ENCODE results near the gene MFRP.

The MFRP gene

DNA sequence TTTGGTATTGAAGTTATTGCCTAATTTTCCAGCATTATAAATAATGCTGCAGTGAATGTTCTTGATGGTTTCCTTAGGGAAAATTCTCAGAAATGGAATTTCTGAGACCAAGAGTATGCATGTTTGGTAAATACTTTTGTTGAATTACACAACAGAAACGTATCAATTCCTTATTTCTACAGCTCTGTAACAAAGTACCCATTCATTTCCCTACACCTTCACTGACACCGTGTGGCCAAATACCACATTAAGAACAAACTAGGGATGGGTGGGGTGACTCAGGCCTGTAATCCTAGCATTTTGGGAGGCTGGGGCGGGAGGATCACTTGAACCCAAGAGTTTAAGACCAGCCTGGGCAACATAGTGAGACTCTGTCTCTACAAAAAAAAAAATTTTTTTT is 51.3 kb downstream of the MFRP start:
- in situ Hi-C loops (cut with MboI; ENCODE audit: low pct_unique_long_range_greater_than_20kb, low sequenced_read_pairs, unreplicated experiment) = no loop called here

GRCh38 chr11:119293461-119293860 is 53.0 kb downstream of the MFRP start:
- no peak for DNase-seq (ENCODE audit: low spot score)
- in situ Hi-C loops (cut with MboI; ENCODE audit: low pct_unique_long_range_greater_than_20kb, low sequenced_read_pairs, unreplicated experiment) = no loop called here
- TF ChIP-seq CTCF (IDR thresholded peaks at IDR 0.05; ENCODE audit: extremely low read depth, insufficient read depth, missing control alignments) = no peak

More for the DNA sequence above, 51.3 kb downstream of the MFRP start:
- no peak for TF ChIP-seq CTCF (IDR thresholded peaks at IDR 0.05; ENCODE audit: extremely low read depth, insufficient read depth, missing control alignments)
- DNase-seq (ENCODE audit: low spot score) = no peak

- in situ Hi-C loops (cut with MboI; ENCODE audit: low pct_unique_long_range_greater_than_20kb, low sequenced_read_pairs, unreplicated experiment) = no loop called here
- TF ChIP-seq CTCF (IDR thresholded peaks at IDR 0.05; ENCODE audit: extremely low read depth, insufficient read depth, missing control alignments) = no peak
- DNase-seq (ENCODE audit: low spot score) = no peak
Observed at GRCh38 chr11:119290894-119291497, 55.5 kb downstream of the MFRP start.

Measured in GM13977 (cell line).